ENCODE results near the gene THOP1. TPM values are rescaled to one million over a fixed set of nuclear protein-coding genes. Genes with fewer than 3 reads are reported as not detected.
A peak's percentile ranks its signal among the peaks of the same experiment; 100 is the strongest.
"Not testable (repeated sequence)": the region's sequence is repeated elsewhere in the genome, so short reads cannot be mapped to it uniquely, and the experiment has no call there.

Gene THOP1
- total RNA-seq, 1 experiment from 2014 or later: 114 TPM

DNA sequence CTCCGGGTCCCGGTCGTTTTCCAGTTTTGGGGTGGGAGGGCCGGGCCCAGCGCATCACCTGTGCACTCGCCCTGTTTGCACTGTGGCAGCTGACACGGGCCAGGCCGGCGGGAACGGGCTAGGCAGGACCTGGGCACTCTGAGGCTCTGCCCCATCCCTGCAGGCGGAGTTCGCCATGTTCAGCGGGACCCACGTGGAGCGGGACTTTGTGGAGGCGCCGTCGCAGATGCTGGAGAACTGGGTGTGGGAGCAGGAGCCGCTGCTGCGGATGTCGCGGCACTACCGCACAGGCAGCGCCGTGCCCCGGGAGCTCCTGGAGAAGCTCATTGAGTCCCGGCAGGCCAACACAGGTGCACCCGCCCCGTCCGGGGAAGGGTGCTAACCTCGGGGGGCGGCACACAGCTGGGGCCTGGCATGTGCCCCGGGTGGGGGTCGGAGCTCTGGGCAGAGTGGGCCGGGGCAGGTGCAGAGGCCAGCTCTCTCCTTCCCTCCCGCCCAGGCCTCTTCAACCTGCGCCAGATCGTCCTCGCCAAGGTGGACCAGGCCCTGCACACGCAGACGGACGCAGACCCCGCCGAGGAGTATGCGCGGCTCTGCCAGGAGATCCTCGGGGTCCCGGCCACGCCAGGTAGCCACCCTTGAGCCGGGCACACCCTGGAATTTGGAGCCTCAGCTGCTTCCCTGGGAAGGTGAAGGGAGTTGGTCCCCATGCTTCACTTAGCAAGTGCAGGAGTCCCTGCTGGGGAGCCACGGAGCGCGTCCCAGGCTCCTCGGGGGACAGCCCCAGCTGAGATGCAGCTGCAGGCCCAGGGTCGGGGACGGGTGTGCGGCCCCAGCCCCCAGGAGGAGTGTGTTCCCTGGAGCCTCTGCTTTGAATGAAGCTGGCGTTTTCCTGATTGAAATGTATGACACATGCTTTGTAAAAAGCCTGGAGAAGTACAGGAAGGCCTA, 25.1 kb downstream of the THOP1 start:
- H3K27ac ChIP-seq: no peak overlapping the region
- H3K4me1 ChIP-seq: no peaks in the 10 kb centered on the region
- H3K36me3 ChIP-seq: peaks cover 46% of the 10 kb centered on the region
- DNase-seq: no peak
- H3K27me3 ChIP-seq: no peaks in the 10 kb centered on the region
- H3K9me3 ChIP-seq (replicated peaks): no peaks in the 10 kb centered on the region
- no peak overlapping the region for H3K4me3 ChIP-seq

GRCh38 chr19:2811221-2811722, 26.0 kb downstream of the THOP1 start:
- no peak for DNase-seq
- Histone ChIP-seq H3K27ac (no peak overlapping the region), H3K27me3 (no peaks in the 10 kb centered on the region), H3K36me3 (peaks cover 41% of the 10 kb centered on the region), H3K4me1 (no peaks in the 10 kb centered on the region), H3K4me3 (no peak overlapping the region), H3K9me3 (replicated peaks) (no peaks in the 10 kb centered on the region)

- no peaks in the 10 kb centered on the region for H3K4me1 ChIP-seq
- no peak overlapping the region for H3K4me3 ChIP-seq
- peaks cover 36% of the 10 kb centered on the region for H3K36me3 ChIP-seq
- DNase-seq: no peak
- no peaks in the 10 kb centered on the region for H3K27me3 ChIP-seq
- no peaks in the 10 kb centered on the region for H3K9me3 ChIP-seq (replicated peaks)
- no peak overlapping the region for H3K27ac ChIP-seq
These were observed 26.6 kb downstream of the THOP1 start for GRCh38 chr19:2811735-2812413.

- no peak for DNase-seq
- H3K9me3 ChIP-seq (replicated peaks): no peaks in the 10 kb centered on the region
- no peak overlapping the region for H3K27ac ChIP-seq
- no peak overlapping the region for H3K4me3 ChIP-seq
- H3K36me3 ChIP-seq: peaks cover 31% of the 10 kb centered on the region
- H3K4me1 ChIP-seq: no peaks in the 10 kb centered on the region
- no peaks in the 10 kb centered on the region for H3K27me3 ChIP-seq
These were observed 27.3 kb downstream of the THOP1 start for GRCh38 chr19:2812414-2813234.

- no peak overlapping the region for H3K27ac ChIP-seq
- DNase-seq: no peak
These were observed 28.2 kb downstream of the THOP1 start for GRCh38 chr19:2813235-2814160.

GRCh38 chr19:2814426-2814825, 29.1 kb downstream of the THOP1 start:
- Histone ChIP-seq H3K9me3 (replicated peaks) (no peaks in the 10 kb centered on the region), H3K4me1 (no peaks in the 10 kb centered on the region), H3K27ac (no peak overlapping the region), H3K36me3 (peaks cover 15% of the 10 kb centered on the region), H3K27me3 (no peaks in the 10 kb centered on the region), H3K4me3 (no peak overlapping the region)
- DNase-seq: no peak

More at GRCh38 chr19:2813235-2814160, 28.2 kb downstream of the THOP1 start:
- Histone ChIP-seq H3K4me3 (no peak overlapping the region), H3K27me3 (no peaks in the 10 kb centered on the region), H3K36me3 (peaks cover 24% of the 10 kb centered on the region), H3K9me3 (replicated peaks) (no peaks in the 10 kb centered on the region), H3K4me1 (no peaks in the 10 kb centered on the region)

- no peaks in the 10 kb centered on the region for H3K9me3 ChIP-seq (replicated peaks)
- peaks cover 13% of the 10 kb centered on the region for H3K36me3 ChIP-seq
- H3K27me3 ChIP-seq: no peaks in the 10 kb centered on the region
- no peak overlapping the region for H3K27ac ChIP-seq
- H3K4me1 ChIP-seq: no peaks in the 10 kb centered on the region
- DNase-seq: no peak
- H3K4me3 ChIP-seq: no peak overlapping the region
These were observed 29.9 kb downstream of the THOP1 start for GRCh38 chr19:2815191-2815614.

DNA sequence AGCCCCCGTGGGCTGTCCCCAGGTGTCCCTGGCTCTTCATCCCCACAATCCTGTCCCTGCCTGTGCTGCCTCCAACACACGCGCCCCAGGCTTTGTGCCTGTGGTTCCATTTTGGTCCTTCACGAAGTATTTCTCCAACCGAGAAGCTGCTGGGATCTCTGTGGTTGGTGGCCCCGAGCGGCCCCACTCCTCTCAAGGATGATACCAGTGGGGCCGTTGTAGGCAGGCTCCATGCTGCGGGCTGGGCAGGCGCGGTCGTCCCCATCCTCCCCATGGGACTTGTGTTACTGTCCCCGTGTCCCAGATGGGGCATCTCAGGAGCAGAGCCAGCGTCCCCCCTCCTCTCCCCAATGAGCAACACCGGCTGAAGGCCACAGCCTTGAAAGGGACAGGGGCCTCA, 30.6 kb downstream of the THOP1 start:
- Histone ChIP-seq H3K27ac (no peak overlapping the region), H3K4me3 (no peak overlapping the region), H3K27me3 (no peaks in the 10 kb centered on the region), H3K36me3 (peaks cover 13% of the 10 kb centered on the region), H3K9me3 (replicated peaks) (no peaks in the 10 kb centered on the region), H3K4me1 (no peaks in the 10 kb centered on the region)
- DNase-seq: no peak

DNA sequence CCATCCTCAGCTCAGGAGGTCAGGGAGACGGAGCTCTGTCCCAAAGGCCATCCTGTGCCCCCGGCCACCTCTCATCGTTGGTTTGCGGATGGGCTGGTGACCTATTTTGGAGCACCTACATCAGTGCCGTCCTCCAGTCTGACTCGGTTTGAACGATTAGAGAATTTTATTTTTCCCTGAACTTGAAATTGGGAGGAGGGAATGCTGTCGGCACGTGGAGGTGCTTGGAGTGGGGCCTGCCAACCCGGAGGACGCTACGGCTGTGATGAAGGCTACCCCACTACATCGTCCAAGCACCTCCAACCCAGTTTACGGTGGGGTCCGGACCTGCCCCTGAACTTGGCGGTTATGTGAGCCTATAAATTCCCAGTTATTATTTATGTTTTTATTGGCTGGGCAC, 31.3 kb downstream of the THOP1 start:
- H3K27ac ChIP-seq: no peak overlapping the region
- H3K4me3 ChIP-seq: no peak overlapping the region
- DNase-seq: no peak
- H3K4me1 ChIP-seq: no peaks in the 10 kb centered on the region
- H3K36me3 ChIP-seq: peaks cover 9% of the 10 kb centered on the region
- no peaks in the 10 kb centered on the region for H3K9me3 ChIP-seq (replicated peaks)
- no peaks in the 10 kb centered on the region for H3K27me3 ChIP-seq

- H3K36me3 ChIP-seq; H3K4me3 ChIP-seq; H3K27me3 ChIP-seq; H3K9me3 ChIP-seq (replicated peaks); H3K27ac ChIP-seq; DNase-seq; H3K4me1 ChIP-seq: not testable (repeated sequence)
These were observed 32.0 kb downstream of the THOP1 start for GRCh38 chr19:2817237-2817829.

- no peak within 1 kb of the TSS for H3K27ac ChIP-seq
These were observed 34.3 kb downstream of the THOP1 start, which contains the start of gene ZNF554 for GRCh38 chr19:2819540-2820111. Gene ZNF554 (plus strand): TSS chr19:2819868. CDS start chr19:2820072, 204 bp downstream.

GRCh38 chr19:2820112-2820702, 34.9 kb downstream of the THOP1 start:
- H3K36me3 ChIP-seq: no peaks in the 10 kb centered on the region
- peak overlapping the region; percentile 66 for H3K4me3 ChIP-seq
- peak in 1 of 2 experiments; percentile 28 for DNase-seq
- H3K27me3 ChIP-seq: no peaks in the 10 kb centered on the region
- no peaks in the 10 kb centered on the region for H3K4me1 ChIP-seq
- no peaks in the 10 kb centered on the region for H3K9me3 ChIP-seq (replicated peaks)
- H3K27ac ChIP-seq: no peak overlapping the region

More at GRCh38 chr19:2819540-2820111, 34.3 kb downstream of the THOP1 start, which contains the start of gene ZNF554:
- Histone ChIP-seq H3K36me3 (peaks cover under 1% of the 10 kb centered on the region; the same call in 1 of the 2 replicates), H3K4me1 (no peaks in the 10 kb centered on the region), H3K9me3 (replicated peaks) (no peaks in the 10 kb centered on the region), H3K4me3 (peak within 1 kb of the TSS; percentile 66), H3K27me3 (no peaks in the 10 kb centered on the region)
- DNase-seq: peak; percentile 97

GRCh38 chr19:2822846-2823245, 37.5 kb downstream of the THOP1 start:
- no peak for DNase-seq

More at GRCh38 chr19:2822846-2823245, 37.5 kb downstream of the THOP1 start:
- Histone ChIP-seq H3K27me3 (no peaks in the 10 kb centered on the region), H3K36me3 (no peaks in the 10 kb centered on the region), H3K27ac (no peak overlapping the region), H3K4me3 (no peak overlapping the region), H3K4me1 (no peaks in the 10 kb centered on the region), H3K9me3 (replicated peaks) (no peaks in the 10 kb centered on the region)

Measured in SJCRH30 (cell line).